ENCODE data around the gene MSI2. TPM values are rescaled to one million over a fixed set of nuclear protein-coding genes. Genes with fewer than 3 reads are reported as not detected.

Gene MSI2
- total RNA-seq, 6 experiments from 2014 or later = 12.0 to 22.6 (median 19.4) TPM

GRCh38 chr17:57555636-57556175 is 299.4 kb downstream of the MSI2 start:
- WGBS (ENCODE audit: insufficient coverage, low coverage, low lambda C conversion rate, missing lambda C conversion rate) = 75% methylated on average over 1 of the region's 1 CpG
- Histone ChIP-seq H3K27me3 (no peaks in the 10 kb centered on the region), H3K4me1 (no peaks in the 10 kb centered on the region), H3K27ac (no peak overlapping the region), H3K4me3 (no peak overlapping the region), H3K9me3 (no peaks in the 10 kb centered on the region), H3K36me3 (no peaks in the 10 kb centered on the region)
- no peak for ATAC-seq
- intact Hi-C loops (cut with DNase I) = no loop called here
- DNase-seq = no peak
- TF ChIP-seq CTCF (IDR thresholded peaks at IDR 0.05) (no peak), POLR2A (IDR thresholded peaks at IDR 0.05) (no peak)

- no peak for DNase-seq
- Histone ChIP-seq H3K4me1 (peaks cover 0 to 5% (median 0%) of the 10 kb centered on the region in 4 donors), H3K27me3 (no peaks in the 10 kb centered on the region), H3K9me3 (no peaks in the 10 kb centered on the region), H3K27ac (no peak overlapping the region), H3K36me3 (no peaks in the 10 kb centered on the region), H3K4me3 (no peak overlapping the region)
- WGBS (ENCODE audit: insufficient coverage, low coverage, low lambda C conversion rate, missing lambda C conversion rate) = 84% methylated on average over 4 of the region's 5 CpGs
- TF ChIP-seq CTCF (IDR thresholded peaks at IDR 0.05) (no peak), POLR2A (IDR thresholded peaks at IDR 0.05) (no peak)
- ATAC-seq = no peak
- intact Hi-C loops (cut with DNase I) = no loop called here
Observed at GRCh38 chr17:57556320-57556719, 300.0 kb downstream of the MSI2 start.

GRCh38 chr17:57556977-57557376 is 300.7 kb downstream of the MSI2 start:
- H3K27me3 ChIP-seq = no peaks in the 10 kb centered on the region
- no peak overlapping the region for H3K27ac ChIP-seq
- peaks cover 0 to 9% (median 0%) of the 10 kb centered on the region in 4 donors for H3K4me1 ChIP-seq
- TF ChIP-seq POLR2A (IDR thresholded peaks at IDR 0.05) = no peak
- no peak for TF ChIP-seq CTCF (IDR thresholded peaks at IDR 0.05)
- no peak for DNase-seq
- intact Hi-C loops (cut with DNase I) = no loop called here
- no peak for ATAC-seq
- no peaks in the 10 kb centered on the region for H3K9me3 ChIP-seq
- WGBS (ENCODE audit: insufficient coverage, low coverage, low lambda C conversion rate, missing lambda C conversion rate) = 70% methylated on average over 2 of the region's 8 CpGs
- no peaks in the 10 kb centered on the region for H3K36me3 ChIP-seq
- H3K4me3 ChIP-seq = no peak overlapping the region

GRCh38 chr17:57557416-57557815 is 301.1 kb downstream of the MSI2 start:
- no CpG with 5 or more reads among the region's 4 CpGs for WGBS (ENCODE audit: insufficient coverage, low coverage, low lambda C conversion rate, missing lambda C conversion rate)
- TF ChIP-seq CTCF (IDR thresholded peaks at IDR 0.05) = no peak
- TF ChIP-seq POLR2A (IDR thresholded peaks at IDR 0.05) = no peak
- H3K4me3 ChIP-seq = no peak overlapping the region
- DNase-seq = no peak
- H3K36me3 ChIP-seq = no peaks in the 10 kb centered on the region
- no peaks in the 10 kb centered on the region for H3K27me3 ChIP-seq
- peaks cover 0 to 9% (median 0%) of the 10 kb centered on the region in 4 donors for H3K4me1 ChIP-seq
- intact Hi-C loops (cut with DNase I) = no loop called here
- no peak for ATAC-seq
- H3K27ac ChIP-seq = no peak overlapping the region
- no peaks in the 10 kb centered on the region for H3K9me3 ChIP-seq

Data from right lobe of liver (tissue), 6 donors.